ENCODE measurements around the gene CAMK2N2. TPM values are rescaled to one million over a fixed set of nuclear protein-coding genes. Genes with fewer than 3 reads are reported as not detected.

The CAMK2N2 gene
- total and polyA plus RNA-seq, 4 donors, result 0.03 to 0.58 (median 0.17) TPM

GRCh38 chr3:184239221-184239620, 22.1 kb downstream of the CAMK2N2 start:
- peaks cover 0 to 7% (median 0%) of the 10 kb centered on the region in 5 donors for H3K4me1 ChIP-seq (ENCODE audit: control insufficient read depth in 5 of 5, insufficient read depth in 5 of 5, low read length in 5 of 5)
- TF ChIP-seq, protein P1, sequence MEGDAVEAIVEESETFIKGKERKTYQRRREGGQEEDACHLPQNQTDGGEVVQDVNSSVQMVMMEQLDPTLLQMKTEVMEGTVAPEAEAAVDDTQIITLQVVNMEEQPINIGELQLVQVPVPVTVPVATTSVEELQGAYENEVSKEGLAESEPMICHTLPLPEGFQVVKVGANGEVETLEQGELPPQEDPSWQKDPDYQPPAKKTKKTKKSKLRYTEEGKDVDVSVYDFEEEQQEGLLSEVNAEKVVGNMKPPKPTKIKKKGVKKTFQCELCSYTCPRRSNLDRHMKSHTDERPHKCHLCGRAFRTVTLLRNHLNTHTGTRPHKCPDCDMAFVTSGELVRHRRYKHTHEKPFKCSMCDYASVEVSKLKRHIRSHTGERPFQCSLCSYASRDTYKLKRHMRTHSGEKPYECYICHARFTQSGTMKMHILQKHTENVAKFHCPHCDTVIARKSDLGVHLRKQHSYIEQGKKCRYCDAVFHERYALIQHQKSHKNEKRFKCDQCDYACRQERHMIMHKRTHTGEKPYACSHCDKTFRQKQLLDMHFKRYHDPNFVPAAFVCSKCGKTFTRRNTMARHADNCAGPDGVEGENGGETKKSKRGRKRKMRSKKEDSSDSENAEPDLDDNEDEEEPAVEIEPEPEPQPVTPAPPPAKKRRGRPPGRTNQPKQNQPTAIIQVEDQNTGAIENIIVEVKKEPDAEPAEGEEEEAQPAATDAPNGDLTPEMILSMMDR (IDR thresholded peaks at IDR 0.05; ENCODE audit: control extremely low read depth, extremely low read depth), result no peak
- DNase-seq, result no peak

GRCh38 chr3:184238246-184238818, 23.0 kb downstream of the CAMK2N2 start:
- Histone ChIP-seq H3K4me3 (no peak overlapping the region), H3K36me3 (ENCODE audit: control insufficient read depth in 4 of 4, insufficient read depth in 4 of 4, low read length in 4 of 4) (peaks cover 0 to 8% (median 3%) of the 10 kb centered on the region in 4 donors), H3K4me1 (ENCODE audit: control insufficient read depth in 5 of 5, insufficient read depth in 5 of 5, low read length in 5 of 5) (peaks cover 0 to 7% (median 0%) of the 10 kb centered on the region in 5 donors), H3K9ac (ENCODE audit: insufficient read depth in 1 of 2, low read length in 2 of 2) (no peak overlapping the region), H3K9me3 (ENCODE audit: control insufficient read depth in 4 of 4, insufficient read depth in 3 of 4, low read length in 3 of 4) (no peaks in the 10 kb centered on the region), H3K27ac (ENCODE audit: low read depth in 1 of 2, low read length in 1 of 2) (no peak overlapping the region), H3K27me3 (ENCODE audit: control insufficient read depth in 3 of 3, insufficient read depth in 3 of 3, low read length in 2 of 3) (no peaks in the 10 kb centered on the region)
- DNase-seq (no peak), ATAC-seq (ENCODE audit: insufficient read depth, low FRiP score) (no peak)
- 73 to 86% methylated on average over 13 of the region's 13 CpGs for WGBS, 2 donors
- TF ChIP-seq, protein P1 (IDR thresholded peaks at IDR 0.05; ENCODE audit: control extremely low read depth, extremely low read depth), result no peak

More at GRCh38 chr3:184239221-184239620, 22.1 kb downstream of the CAMK2N2 start:
- H3K4me3 ChIP-seq, result no peak overlapping the region
- no peak overlapping the region for H3K9ac ChIP-seq (ENCODE audit: insufficient read depth in 1 of 2, low read length in 2 of 2)
- H3K27ac ChIP-seq (ENCODE audit: low read depth in 1 of 2, low read length in 1 of 2), result no peak overlapping the region
- no peaks in the 10 kb centered on the region for H3K27me3 ChIP-seq (ENCODE audit: control insufficient read depth in 3 of 3, insufficient read depth in 3 of 3, low read length in 2 of 3)
- peaks cover 0 to 14% (median 4%) of the 10 kb centered on the region in 4 donors for H3K36me3 ChIP-seq (ENCODE audit: control insufficient read depth in 4 of 4, insufficient read depth in 4 of 4, low read length in 4 of 4)
- no peaks in the 10 kb centered on the region for H3K9me3 ChIP-seq (ENCODE audit: control insufficient read depth in 4 of 4, insufficient read depth in 3 of 4, low read length in 3 of 4)
- ATAC-seq (ENCODE audit: insufficient read depth, low FRiP score), result no peak
- WGBS, 2 donors, result 90 to 94% methylated on average over 8 of the region's 8 CpGs

DNA sequence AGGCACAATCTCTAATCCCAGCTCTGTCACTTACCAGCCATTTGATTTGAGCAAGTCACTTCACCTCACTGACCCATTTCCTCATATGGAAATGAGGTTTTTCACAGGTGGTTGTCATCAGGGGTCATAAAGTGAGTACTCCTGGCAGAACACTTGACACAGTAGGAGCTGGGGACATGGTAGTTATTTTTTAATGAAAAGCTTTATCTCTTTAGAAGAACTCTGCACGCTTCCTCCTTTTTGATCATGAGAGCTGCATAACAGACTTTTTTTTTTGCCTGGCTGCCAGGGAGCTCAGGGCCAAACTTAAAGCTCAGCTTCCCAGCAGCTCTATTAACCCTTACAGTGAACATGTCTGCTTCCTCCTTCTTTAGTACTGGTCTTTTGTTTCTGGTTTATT, 23.5 kb downstream of the CAMK2N2 start:
- Histone ChIP-seq H3K27me3 (ENCODE audit: control insufficient read depth in 3 of 3, insufficient read depth in 3 of 3, low read length in 2 of 3) (peaks cover 0 to 3% (median 2%) of the 10 kb centered on the region in 3 donors), H3K27ac (ENCODE audit: low read depth in 1 of 2, low read length in 1 of 2) (no peak overlapping the region), H3K36me3 (ENCODE audit: control insufficient read depth in 4 of 4, insufficient read depth in 4 of 4, low read length in 4 of 4) (peaks cover 0 to 5% (median 1%) of the 10 kb centered on the region in 4 donors), H3K4me3 (no peak overlapping the region), H3K9ac (ENCODE audit: insufficient read depth in 1 of 2, low read length in 2 of 2) (no peak overlapping the region), H3K4me1 (ENCODE audit: control insufficient read depth in 5 of 5, insufficient read depth in 5 of 5, low read length in 5 of 5) (peaks cover 0 to 7% (median 0%) of the 10 kb centered on the region in 5 donors), H3K9me3 (ENCODE audit: control insufficient read depth in 4 of 4, insufficient read depth in 3 of 4, low read length in 3 of 4) (peaks cover 0 to under 1% (median 0%) of the 10 kb centered on the region in 4 donors)
- no peak for DNase-seq
- no peak for ATAC-seq (ENCODE audit: insufficient read depth, low FRiP score)
- 23 to 33% methylated on average over 1 of the region's 1 CpG for WGBS, 2 donors
- TF ChIP-seq, protein P1 (IDR thresholded peaks at IDR 0.05; ENCODE audit: control extremely low read depth, extremely low read depth), result no peak

Data from lung (tissue), 12 donors.